T-cell (primary cell): ENCODE measurements around the gene ZNF334. TPM values are rescaled to one million over a fixed set of nuclear protein-coding genes. Genes with fewer than 3 reads are reported as not detected.

Experiments used
- ATAC-seq, 4 experiments: fragments of 200-7000 bp in 3 of 4; fragments of 150-1000 bp in 1 of 4; cut with Tn5 transposase; replicated peaks in 1 of 4; 1 replicate in 3 of 4; 2 replicates in 1 of 4; pipeline ENCODE4 v1.10.0; 2021; ENCODE audit warnings: moderate library complexity in 3 of 4, mild to moderate bottlenecking in 2 of 4, moderate number of reproducible peaks in 1 of 4
- CTCF ChIA-PET, 2 donors: fragments of 300-600 bp; sonication (Branson Sonifier 250); formaldehyde crosslinking; loops; one replicate each; lab custom pipeline; 2022; ENCODE audit warnings: antibody characterized with exemption in 2 of 2; lab: Charles Lee
- POLR2A ChIA-PET, 2 donors: fragments of 300-600 bp; sonication (Branson Sonifier 250); formaldehyde crosslinking; loops; one replicate each; lab custom pipeline; 2022; ENCODE audit warnings: antibody characterized with exemption in 2 of 2; lab: Charles Lee
- DNase-seq, 35 experiments: peaks; one replicate each; pipeline versions ENCODE4 v3.0.0 to v3.0.0-alpha.2; 2013 to 2023
- H3K27ac ChIP-seq: one replicate; pipeline ENCODE4 v1.5.1; 2013; ENCODE audit warnings: low read length
- H3K27me3 ChIP-seq, 2 experiments: replicated peaks in 1 of 2; 1 replicate in 1 of 2; 2 replicates in 1 of 2; pipeline versions ENCODE4 v1.6.1 to v1.7.0; 2013; ENCODE audit warnings: low read length in 1 of 2, mixed read lengths in 1 of 2; ENCODE audit not compliant: control insufficient read depth in 2 of 2, insufficient read depth in 2 of 2; ENCODE audit errors: extremely low read depth in 1 of 2
- H3K36me3 ChIP-seq, 2 donors: 1 replicate in 1 of 2; 2 replicates in 1 of 2; pipeline versions ENCODE4 v1.6.1 to v1.7.0; 2013; ENCODE audit warnings: low read length in 1 of 2; ENCODE audit not compliant: control insufficient read depth in 2 of 2, insufficient read depth in 1 of 2; ENCODE audit errors: extremely low read depth in 1 of 2
- H3K4me1 ChIP-seq, 2 experiments: 1 replicate in 1 of 2; 2 replicates in 1 of 2; pipeline versions ENCODE4 v1.6.1 to v1.7.0; 2013; ENCODE audit warnings: low read length in 2 of 2, mixed read lengths in 1 of 2; ENCODE audit not compliant: insufficient read depth in 2 of 2, control insufficient read depth in 1 of 2; ENCODE audit errors: extremely low read depth in 1 of 2
- H3K4me3 ChIP-seq, 2 donors: 1 replicate in 1 of 2; 2 replicates in 1 of 2; pipeline versions ENCODE4 v1.5.1 to v1.7.0; 2013; ENCODE audit warnings: mild to moderate bottlenecking in 2 of 2, low read length in 1 of 2, moderate library complexity in 1 of 2; ENCODE audit not compliant: control insufficient read depth in 1 of 2; ENCODE audit errors: extremely low read depth in 1 of 2
- H3K9me3 ChIP-seq: 2 replicates; pipeline ENCODE4 v1.7.0; 2013
- H3K27ac Mint-ChIP-seq, 2 donors: one replicate each; pipeline ENCODE4 v1.8.0; 2020 to 2021; ENCODE audit warnings: mild to moderate bottlenecking in 2 of 2, mixed read lengths in 2 of 2
- H3K27me3 Mint-ChIP-seq, 2 donors: one replicate each; pipeline ENCODE4 v1.8.0; 2021 to 2022; ENCODE audit warnings: mixed read lengths in 2 of 2
- H3K36me3 Mint-ChIP-seq: one replicate; pipeline ENCODE4 v1.8.0; 2021; ENCODE audit warnings: mixed read lengths
- H3K4me1 Mint-ChIP-seq, 3 donors: one replicate each; pipeline ENCODE4 v1.8.0; 2020 to 2022; ENCODE audit warnings: mixed read lengths in 3 of 3, mild to moderate bottlenecking in 1 of 3
- H3K4me3 Mint-ChIP-seq, 3 donors: one replicate each; pipeline ENCODE4 v1.8.0; 2020 to 2022; ENCODE audit warnings: mild to moderate bottlenecking in 3 of 3, mixed read lengths in 3 of 3, moderate library complexity in 3 of 3
- H3K9me3 Mint-ChIP-seq, 3 donors: one replicate each; pipeline ENCODE4 v1.8.0; 2020 to 2022; ENCODE audit warnings: mixed read lengths in 3 of 3
- WGBS: methylation state at CpG from one replicate; pipeline ENCODE4 v1.1.5; 2013; ENCODE audit warnings: missing lambda C conversion rate; ENCODE audit not compliant: insufficient coverage; 5-methylcytosine and 5-hydroxymethylcytosine counted together
- total RNA-seq, 35 experiments: library from RNA in 6 of 35; stranded (reverse) in 6 of 35; fragments of 120-200 nt in 1 of 35; gene quantifications; one replicate each; pipeline versions ENCODE4 v1.2.1 to v1.2.4 and lab custom pipeline; 2013 to 2026

The ZNF334 gene
- total RNA-seq, 5 donors from 2014 or later (not counting 1 experiment from before 2014, with no cell fraction given) = 0.14 to 0.26 (median 0.23) TPM

- H3K27ac Mint-ChIP-seq = no peak overlapping the region
- no peak overlapping the region for H3K4me3 Mint-ChIP-seq
- peaks cover 17 to 29% of the 10 kb centered on the region in 2 donors for H3K27me3 Mint-ChIP-seq
- DNase-seq = no peak
- peaks cover 4 to 16% of the 10 kb centered on the region in 2 experiments for H3K4me1 ChIP-seq
- peaks cover 0 to 8% (median 6%) of the 10 kb centered on the region in 3 donors for H3K4me1 Mint-ChIP-seq
- no peaks in the 10 kb centered on the region for H3K9me3 Mint-ChIP-seq
- no peak for ATAC-seq
- no peaks in the 10 kb centered on the region for H3K36me3 Mint-ChIP-seq
- ChIA-PET POLR2A (no interaction called here), CTCF (no interaction called here)
- peaks cover 5 to 23% of the 10 kb centered on the region in 2 experiments for H3K27me3 ChIP-seq
- WGBS = 79% methylated on average over 34 of the region's 36 CpGs
- H3K27ac ChIP-seq = no peak overlapping the region
- H3K9me3 ChIP-seq = no peaks in the 10 kb centered on the region
- no peak overlapping the region for H3K4me3 ChIP-seq
- no peaks in the 10 kb centered on the region for H3K36me3 ChIP-seq
Measured at GRCh38 chr20:46541229-46541935, 28.0 kb upstream of the ZNF334 start.

- DNase-seq (no peak), ATAC-seq (no peak)
- Histone ChIP-seq H3K4me3 (no peak overlapping the region), H3K36me3 (no peaks in the 10 kb centered on the region), H3K27me3 (peaks cover 5 to 15% of the 10 kb centered on the region in 2 experiments), H3K4me1 (no peaks in the 10 kb centered on the region), H3K27ac (no peak overlapping the region), H3K9me3 (no peaks in the 10 kb centered on the region)
- Mint-ChIP-seq H3K4me3 (no peak overlapping the region), H3K27me3 (peaks cover 19 to 29% of the 10 kb centered on the region in 2 donors), H3K4me1 (no peaks in the 10 kb centered on the region), H3K27ac (no peak overlapping the region), H3K9me3 (no peaks in the 10 kb centered on the region), H3K36me3 (no peaks in the 10 kb centered on the region)
- ChIA-PET CTCF (no interaction called here), POLR2A (no interaction called here)
- 100% methylated on average over 1 of the region's 2 CpGs for WGBS
Measured at GRCh38 chr20:46539113-46539512, 25.8 kb upstream of the ZNF334 start.

DNA sequence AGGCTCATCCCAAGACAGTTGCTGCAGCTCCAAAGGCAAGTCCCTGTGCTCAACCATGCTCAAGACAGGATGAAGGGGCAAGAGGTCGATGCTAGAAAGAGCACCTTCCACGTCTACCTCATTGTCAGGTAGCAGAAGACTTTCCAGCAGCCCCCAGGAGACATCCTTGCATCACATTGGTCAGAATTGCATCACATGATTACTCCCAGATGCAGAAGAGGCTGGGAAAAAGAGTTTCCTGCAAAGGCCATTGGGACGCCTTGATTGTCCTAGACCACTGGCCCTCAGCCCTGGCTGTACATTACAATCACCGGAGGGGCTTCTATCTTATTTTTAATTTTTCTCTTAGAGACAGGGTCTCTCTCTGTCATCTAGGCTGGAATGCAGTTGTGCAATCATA, 17.3 kb upstream of the ZNF334 start:
- Histone ChIP-seq H3K4me1 (no peaks in the 10 kb centered on the region), H3K27ac (no peak overlapping the region), H3K9me3 (no peaks in the 10 kb centered on the region), H3K27me3 (peaks cover 2 to 3% of the 10 kb centered on the region in 2 experiments), H3K36me3 (no peaks in the 10 kb centered on the region), H3K4me3 (no peak overlapping the region)
- Mint-ChIP-seq H3K4me3 (no peak overlapping the region), H3K27me3 (peaks cover 16 to 32% of the 10 kb centered on the region in 2 donors), H3K4me1 (no peaks in the 10 kb centered on the region), H3K27ac (no peak overlapping the region), H3K36me3 (no peaks in the 10 kb centered on the region), H3K9me3 (no peaks in the 10 kb centered on the region)
- CTCF ChIA-PET = no interaction called here
- DNase-seq (no peak), ATAC-seq (no peak)
- POLR2A ChIA-PET = no interaction called here
- WGBS = 75% methylated on average over 4 of the region's 4 CpGs

GRCh38 chr20:46523696-46524328, 10.5 kb upstream of the ZNF334 start:
- ChIA-PET POLR2A (no interaction called here), CTCF (no interaction called here)
- no peaks in the 10 kb centered on the region for H3K9me3 Mint-ChIP-seq
- H3K4me1 Mint-ChIP-seq = no peaks in the 10 kb centered on the region
- ATAC-seq (no peak), DNase-seq (no peak)
- no CpG with 5 or more reads among the region's 2 CpGs for WGBS
- no peaks in the 10 kb centered on the region for H3K36me3 Mint-ChIP-seq
- peaks cover 20 to 45% of the 10 kb centered on the region in 2 donors for H3K27me3 Mint-ChIP-seq
- H3K36me3 ChIP-seq = no peaks in the 10 kb centered on the region
- no peak overlapping the region for H3K4me3 Mint-ChIP-seq
- no peaks in the 10 kb centered on the region for H3K9me3 ChIP-seq
- H3K4me1 ChIP-seq = no peaks in the 10 kb centered on the region
- no peak overlapping the region for H3K27ac ChIP-seq
- H3K4me3 ChIP-seq = no peak overlapping the region
- H3K27me3 ChIP-seq = peaks cover under 1 to 2% of the 10 kb centered on the region in 2 experiments
- no peak overlapping the region for H3K27ac Mint-ChIP-seq

- Histone ChIP-seq H3K36me3 (no peaks in the 10 kb centered on the region), H3K4me1 (no peaks in the 10 kb centered on the region), H3K27ac (no peak overlapping the region), H3K27me3 (peaks cover 0 to 2% of the 10 kb centered on the region in 2 experiments), H3K4me3 (no peak overlapping the region), H3K9me3 (no peaks in the 10 kb centered on the region)
- WGBS = 70% methylated on average over 4 of the region's 5 CpGs
- DNase-seq (no peak), ATAC-seq (no peak)
- Mint-ChIP-seq H3K4me1 (no peaks in the 10 kb centered on the region), H3K27me3 (peaks cover 18 to 41% of the 10 kb centered on the region in 2 donors), H3K4me3 (no peak overlapping the region), H3K27ac (no peak overlapping the region), H3K36me3 (no peaks in the 10 kb centered on the region), H3K9me3 (no peaks in the 10 kb centered on the region)
- POLR2A ChIA-PET = interaction anchor here in 1 of 2 donors (0.5 kb wide), 1 partner anchor 120 kb away, joined by 5 read pairs; no protein-coding TSS in a partner anchor
- CTCF ChIA-PET = no interaction called here
Measured at GRCh38 chr20:46523108-46523507, 9.7 kb upstream of the ZNF334 start.

- Mint-ChIP-seq H3K36me3 (no peaks in the 10 kb centered on the region), H3K4me1 (no peaks in the 10 kb centered on the region), H3K27me3 (peaks cover 7 to 30% of the 10 kb centered on the region in 2 donors), H3K27ac (no peak overlapping the region), H3K9me3 (no peaks in the 10 kb centered on the region), H3K4me3 (no peak overlapping the region)
- no CpG with 5 or more reads among the region's 4 CpGs for WGBS
- POLR2A ChIA-PET = no interaction called here
- H3K27ac ChIP-seq = no peak overlapping the region
- ATAC-seq = peak in 3 of 4 experiments; percentile 42 to 60 (median 53)
- CTCF ChIA-PET = interaction anchor here in 1 of 2 donors (1.5 kb wide), 1 partner anchor 168 kb away, joined by 3 read pairs; the partner anchor contains the start of gene TP53RK
- H3K27me3 ChIP-seq = no peaks in the 10 kb centered on the region
- peak in 26 of 35 experiments; percentile 4 to 61 (median 18) for DNase-seq
- H3K4me1 ChIP-seq = no peaks in the 10 kb centered on the region
- H3K4me3 ChIP-seq = no peak overlapping the region
- no peaks in the 10 kb centered on the region for H3K9me3 ChIP-seq
- no peaks in the 10 kb centered on the region for H3K36me3 ChIP-seq
Measured at GRCh38 chr20:46520976-46521579, 7.7 kb upstream of the ZNF334 start.
